Type B pancreatic cell (in vitro differentiated cells): ENCODE data around the gene SAC3D1. TPM values are rescaled to one million over a fixed set of nuclear protein-coding genes. Genes with fewer than 3 reads are reported as not detected.

ENCODE experiments used
- DNase-seq: peaks from one replicate; pipeline ENCODE4 v3.0.0; 2021; ENCODE audit warnings: mixed read lengths; ENCODE audit not compliant: unreplicated experiment; ENCODE audit errors: extremely low spot score
- H3K27ac Mint-ChIP-seq: 2 replicates; pipeline ENCODE4 v1.8.0; 2021; ENCODE audit warnings: mild to moderate bottlenecking, mixed read lengths
- H3K27me3 Mint-ChIP-seq: 2 replicates; pipeline ENCODE4 v1.8.0; 2021; ENCODE audit warnings: mixed read lengths
- H3K36me3 Mint-ChIP-seq: 2 replicates; pipeline ENCODE4 v1.8.0; 2021; ENCODE audit warnings: mixed read lengths
- H3K4me1 Mint-ChIP-seq: one replicate; pipeline ENCODE4 v1.8.0; 2021; ENCODE audit warnings: mixed read lengths; ENCODE audit not compliant: unreplicated experiment
- H3K4me3 Mint-ChIP-seq: 2 replicates; pipeline ENCODE4 v1.8.0; 2021; ENCODE audit warnings: mild to moderate bottlenecking, mixed read lengths
- H3K9me3 Mint-ChIP-seq: 2 replicates; pipeline ENCODE4 v1.8.0; 2021; ENCODE audit warnings: mixed read lengths
- total RNA-seq: library from RNA; stranded (reverse); gene quantifications from 2 replicates; pipeline ENCODE4 v1.2.1, GENCODE V29; 2021; ENCODE audit warnings: low replicate concordance
- TF ChIP-seq, protein P1 (sequence below): fragments of 200-600 bp; sonication (generic); conservative IDR thresholded peaks from 2 replicates; pipeline ENCODE4 v1.5.0; 2021; ENCODE audit warnings: antibody characterized with exemption, mild to moderate bottlenecking

SAC3D1 gene
- total RNA-seq, 1 donor from 2014 or later = 21.9 TPM

DNA sequence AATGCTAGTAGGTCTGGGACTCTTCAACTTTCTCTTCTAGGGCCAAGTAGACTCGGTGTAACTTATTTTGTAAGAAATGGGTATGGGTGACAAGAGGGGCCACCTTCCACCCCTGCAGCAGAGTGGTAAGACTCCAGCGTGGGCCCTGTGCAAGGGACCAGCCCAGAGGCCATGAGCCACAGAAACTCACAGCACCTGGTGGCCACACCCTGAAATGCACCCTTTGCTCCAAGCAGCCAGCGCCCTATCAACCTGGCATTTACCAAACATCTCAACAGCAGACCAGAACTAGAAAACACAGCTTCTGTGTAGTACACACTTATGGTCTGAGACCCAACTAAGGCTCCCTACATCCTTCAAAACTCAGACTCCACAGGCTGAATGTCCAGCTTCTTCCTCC is 37.1 kb downstream of the SAC3D1 start:
- H3K4me3 Mint-ChIP-seq = no peak overlapping the region
- TF ChIP-seq, protein P1, sequence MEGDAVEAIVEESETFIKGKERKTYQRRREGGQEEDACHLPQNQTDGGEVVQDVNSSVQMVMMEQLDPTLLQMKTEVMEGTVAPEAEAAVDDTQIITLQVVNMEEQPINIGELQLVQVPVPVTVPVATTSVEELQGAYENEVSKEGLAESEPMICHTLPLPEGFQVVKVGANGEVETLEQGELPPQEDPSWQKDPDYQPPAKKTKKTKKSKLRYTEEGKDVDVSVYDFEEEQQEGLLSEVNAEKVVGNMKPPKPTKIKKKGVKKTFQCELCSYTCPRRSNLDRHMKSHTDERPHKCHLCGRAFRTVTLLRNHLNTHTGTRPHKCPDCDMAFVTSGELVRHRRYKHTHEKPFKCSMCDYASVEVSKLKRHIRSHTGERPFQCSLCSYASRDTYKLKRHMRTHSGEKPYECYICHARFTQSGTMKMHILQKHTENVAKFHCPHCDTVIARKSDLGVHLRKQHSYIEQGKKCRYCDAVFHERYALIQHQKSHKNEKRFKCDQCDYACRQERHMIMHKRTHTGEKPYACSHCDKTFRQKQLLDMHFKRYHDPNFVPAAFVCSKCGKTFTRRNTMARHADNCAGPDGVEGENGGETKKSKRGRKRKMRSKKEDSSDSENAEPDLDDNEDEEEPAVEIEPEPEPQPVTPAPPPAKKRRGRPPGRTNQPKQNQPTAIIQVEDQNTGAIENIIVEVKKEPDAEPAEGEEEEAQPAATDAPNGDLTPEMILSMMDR = peak; percentile 70
- peak overlapping the region; percentile 71 for H3K27ac Mint-ChIP-seq
- H3K4me1 Mint-ChIP-seq = peaks cover 10% of the 10 kb centered on the region
- H3K27me3 Mint-ChIP-seq = no peaks in the 10 kb centered on the region
- no peaks in the 10 kb centered on the region for H3K9me3 Mint-ChIP-seq
- H3K36me3 Mint-ChIP-seq = peaks cover 7% of the 10 kb centered on the region
- DNase-seq = no peak

DNA sequence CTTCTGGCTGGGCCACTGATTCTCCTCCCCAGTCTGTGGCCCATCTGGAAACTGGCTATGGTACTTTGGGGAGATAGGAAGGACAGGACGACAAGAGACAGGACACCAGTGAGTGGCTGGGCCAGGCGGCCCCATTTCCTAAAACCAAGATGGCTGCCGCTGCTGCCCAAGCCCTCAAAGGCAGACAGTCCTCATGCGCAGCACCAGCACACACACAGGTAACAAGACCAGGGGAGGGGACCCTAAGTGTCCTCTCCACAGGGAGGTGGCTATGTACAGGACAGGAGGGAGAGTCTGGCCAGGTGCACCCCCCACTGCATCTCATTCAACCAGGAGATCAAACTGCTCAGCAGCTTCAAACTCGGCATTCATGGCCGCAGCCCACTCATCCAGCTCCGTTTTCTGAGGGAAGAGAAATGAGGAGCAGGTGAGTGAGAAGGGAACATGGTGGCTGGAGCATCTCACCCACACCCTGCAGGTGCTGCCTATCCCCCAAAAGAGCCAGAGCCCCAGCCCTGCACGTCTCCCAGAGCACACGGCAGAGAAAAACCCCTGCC is 37.9 kb downstream of the SAC3D1 start:
- Mint-ChIP-seq H3K36me3 (peaks cover 7% of the 10 kb centered on the region), H3K4me3 (no peak overlapping the region), H3K27me3 (no peaks in the 10 kb centered on the region), H3K4me1 (peaks cover 14% of the 10 kb centered on the region), H3K27ac (peak overlapping the region; percentile 71), H3K9me3 (no peaks in the 10 kb centered on the region)
- DNase-seq = no peak
- TF ChIP-seq, protein P1 = no peak

DNA sequence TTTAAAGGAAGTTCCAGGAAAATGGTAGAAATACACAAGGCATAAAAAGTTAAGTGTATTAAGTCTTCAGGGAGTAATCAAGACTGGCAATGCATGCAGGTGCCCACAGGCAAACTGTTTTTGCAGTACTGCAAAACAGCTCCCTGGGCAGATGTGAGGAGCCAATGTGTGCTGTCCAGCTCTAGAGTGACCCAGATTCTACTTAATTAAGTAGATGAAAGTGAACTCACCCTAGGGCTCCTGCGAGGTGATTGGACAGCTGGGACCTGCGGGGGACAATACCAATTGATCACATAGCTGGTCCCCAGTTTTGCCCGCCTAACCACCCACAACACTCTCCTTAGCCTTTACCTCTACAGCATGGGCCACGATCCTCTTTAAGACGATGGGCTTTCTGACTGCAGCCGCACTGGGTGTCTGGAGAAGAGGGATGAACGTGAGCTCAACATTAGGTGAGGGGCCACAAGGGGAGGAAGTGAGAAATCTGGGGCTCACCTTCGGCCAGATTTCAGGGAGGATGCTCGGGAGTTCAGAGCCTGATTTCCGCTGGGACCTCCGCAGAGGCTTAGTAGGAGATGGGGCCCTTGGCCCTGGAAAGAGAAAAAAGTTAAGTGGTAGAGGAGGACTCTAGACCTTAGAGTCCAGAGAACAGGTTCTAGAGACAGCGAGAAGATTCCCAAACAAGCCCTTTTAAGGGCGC is 42.3 kb downstream of the SAC3D1 start:
- Mint-ChIP-seq H3K27ac (peak overlapping the region; percentile 70), H3K36me3 (peaks cover 9% of the 10 kb centered on the region), H3K27me3 (no peaks in the 10 kb centered on the region), H3K4me3 (peak overlapping the region; percentile 96), H3K9me3 (no peaks in the 10 kb centered on the region), H3K4me1 (peaks cover 11% of the 10 kb centered on the region)
- no peak for DNase-seq
- TF ChIP-seq, protein P1 = no peak

DNA sequence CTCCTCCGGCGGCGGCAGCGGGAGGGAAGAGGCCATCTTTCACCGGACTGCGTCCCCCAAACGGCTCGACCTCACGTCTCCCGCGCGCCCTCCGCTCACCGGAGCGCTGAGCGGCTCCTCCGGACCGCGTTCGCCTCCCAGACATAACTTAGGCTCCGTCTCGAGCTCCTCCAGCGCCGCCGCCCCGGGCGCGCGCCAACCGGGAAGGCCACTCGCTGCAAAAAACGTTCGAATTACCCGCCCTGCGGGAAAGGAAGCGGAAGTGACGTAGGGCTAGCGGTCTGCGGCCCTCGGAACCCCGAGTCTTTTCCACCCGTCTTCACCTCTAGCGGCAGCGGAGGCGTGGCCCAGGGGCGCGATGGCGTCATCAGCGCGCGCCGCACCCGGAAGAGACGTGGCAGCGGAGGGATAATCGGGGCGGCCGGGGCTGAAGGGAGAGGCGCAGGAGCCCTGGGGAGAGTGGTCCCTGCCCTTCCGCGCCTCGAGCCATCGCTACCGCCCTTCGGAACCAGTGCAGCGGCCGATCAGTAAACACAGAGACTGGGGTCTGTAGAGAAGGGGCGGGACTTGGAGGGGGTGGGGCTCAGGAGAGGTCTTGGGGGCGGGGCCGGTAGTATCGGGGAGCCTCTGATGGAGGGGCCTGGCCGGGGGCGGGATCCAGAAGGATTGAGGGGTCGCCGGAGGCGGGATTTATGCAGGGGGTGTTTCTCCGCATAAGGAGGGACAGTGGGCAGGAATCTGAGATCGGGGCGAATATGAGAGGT is 43.0 kb downstream of the SAC3D1 start, which contains the start of the genes CDCA5 and ZFPL1:
CDCA5 (minus strand) TSS at position 207 of the 764 bp plus-strand sequence; CDS start at position 145, 62 bp downstream.
ZFPL1 (plus strand) TSS at position 389 of the 764 bp plus-strand sequence. CDS start 477 bp downstream, outside the sequence.
- peak within 1 kb of the TSS; percentile 96 for H3K4me3 Mint-ChIP-seq
- peak within 1 kb of the TSS; percentile 70 for H3K27ac Mint-ChIP-seq
- peaks cover 14% of the 10 kb centered on the region for H3K36me3 Mint-ChIP-seq
- peak; percentile 98 for DNase-seq
- H3K27me3 Mint-ChIP-seq = no peaks in the 10 kb centered on the region
- TF ChIP-seq, protein P1 = no peak
- no peaks in the 10 kb centered on the region for H3K9me3 Mint-ChIP-seq
- H3K4me1 Mint-ChIP-seq = peaks cover 10% of the 10 kb centered on the region

DNA sequence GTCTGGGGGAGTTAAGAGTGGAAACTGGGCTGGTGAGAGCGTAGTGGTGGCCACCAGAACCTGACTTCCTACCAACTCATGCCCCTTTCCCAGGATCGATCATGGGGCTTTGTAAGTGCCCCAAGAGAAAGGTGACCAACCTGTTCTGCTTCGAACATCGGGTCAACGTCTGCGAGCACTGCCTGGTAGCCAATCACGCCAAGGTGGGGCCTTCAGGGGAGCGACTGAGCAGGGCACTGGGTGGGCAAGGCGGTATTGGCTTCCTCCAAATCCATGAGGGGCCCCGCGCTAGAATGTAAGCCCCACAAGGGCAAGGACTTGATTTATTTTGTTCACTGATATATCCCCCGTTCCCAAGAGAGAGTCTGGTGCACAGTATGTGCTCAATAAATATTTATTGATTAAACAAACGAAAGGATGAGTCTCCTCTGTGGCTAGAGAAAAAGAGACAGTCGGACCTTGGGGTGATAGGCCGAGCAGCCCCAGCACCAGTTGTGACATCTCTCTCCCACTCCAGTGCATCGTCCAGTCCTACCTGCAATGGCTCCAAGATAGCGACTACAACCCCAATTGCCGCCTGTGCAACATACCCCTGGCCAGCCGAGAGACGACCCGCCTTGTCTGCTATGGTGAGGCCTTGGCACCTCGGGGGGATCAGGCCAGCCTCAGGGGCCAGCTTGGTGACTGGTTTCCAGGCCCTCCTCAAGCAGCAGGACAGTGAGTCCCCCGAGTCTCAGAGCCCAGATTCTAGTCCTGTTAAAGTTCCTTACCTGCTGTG is 43.8 kb downstream of the SAC3D1 start:
- peaks cover 15% of the 10 kb centered on the region for H3K36me3 Mint-ChIP-seq

More for the DNA sequence above, 43.8 kb downstream of the SAC3D1 start:
- peak overlapping the region; percentile 70 for H3K27ac Mint-ChIP-seq
- H3K4me1 Mint-ChIP-seq = peaks cover 10% of the 10 kb centered on the region
- no peaks in the 10 kb centered on the region for H3K27me3 Mint-ChIP-seq
- peak overlapping the region; percentile 96 for H3K4me3 Mint-ChIP-seq
- no peak for DNase-seq
- TF ChIP-seq, protein P1 = no peak
- no peaks in the 10 kb centered on the region for H3K9me3 Mint-ChIP-seq
